Body of pancreas (tissue), 4 donors: ENCODE results near the gene ARF4.

ENCODE experiments used
- POLR2A ChIP-seq, 3 donors: fragments of 450-650 bp; IDR thresholded peaks; one replicate each; pipeline ENCODE4 v1.6.1; 2016; ENCODE audit warnings: antibody characterized with exemption in 3 of 3, mild to moderate bottlenecking in 2 of 3
- TF ChIP-seq, protein P1 (sequence below), 7 experiments: fragments of 450-650 bp in 4 of 7; fragments of 200-600 bp in 3 of 7; sonication (generic) in 3 of 7; IDR thresholded peaks; one replicate each; pipeline ENCODE4 v1.5.1; 2016 to 2019; ENCODE audit warnings: antibody characterized with exemption in 7 of 7

DNA sequence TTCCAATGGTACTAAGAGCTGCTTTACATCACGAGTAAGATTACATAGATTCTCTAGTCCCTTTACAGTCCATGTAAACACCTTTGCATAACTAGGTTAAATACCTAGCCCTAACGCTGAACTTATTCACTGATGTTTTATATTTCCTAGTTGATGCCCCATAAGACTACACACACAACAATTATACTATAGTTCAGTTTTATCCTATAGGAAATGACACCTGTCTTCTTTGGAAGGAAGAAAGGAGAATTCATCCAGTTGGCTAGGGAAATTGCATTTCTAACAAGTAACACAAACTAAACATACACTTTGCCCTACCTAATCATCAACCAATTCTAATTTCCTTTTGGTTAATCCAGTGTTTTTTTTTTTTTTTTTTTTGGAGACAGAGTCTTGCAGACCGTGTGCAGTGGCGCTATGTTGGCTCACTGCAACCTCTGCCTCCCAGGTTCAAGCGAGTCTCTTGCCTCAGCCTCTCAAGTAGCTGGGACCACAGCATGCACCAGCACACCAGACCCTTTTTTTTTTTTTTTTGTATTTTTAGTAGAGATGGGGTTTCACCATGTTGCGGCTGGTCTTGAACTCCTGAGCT, 27.2 kb downstream of the ARF4 start:
- TF ChIP-seq, protein P1, sequence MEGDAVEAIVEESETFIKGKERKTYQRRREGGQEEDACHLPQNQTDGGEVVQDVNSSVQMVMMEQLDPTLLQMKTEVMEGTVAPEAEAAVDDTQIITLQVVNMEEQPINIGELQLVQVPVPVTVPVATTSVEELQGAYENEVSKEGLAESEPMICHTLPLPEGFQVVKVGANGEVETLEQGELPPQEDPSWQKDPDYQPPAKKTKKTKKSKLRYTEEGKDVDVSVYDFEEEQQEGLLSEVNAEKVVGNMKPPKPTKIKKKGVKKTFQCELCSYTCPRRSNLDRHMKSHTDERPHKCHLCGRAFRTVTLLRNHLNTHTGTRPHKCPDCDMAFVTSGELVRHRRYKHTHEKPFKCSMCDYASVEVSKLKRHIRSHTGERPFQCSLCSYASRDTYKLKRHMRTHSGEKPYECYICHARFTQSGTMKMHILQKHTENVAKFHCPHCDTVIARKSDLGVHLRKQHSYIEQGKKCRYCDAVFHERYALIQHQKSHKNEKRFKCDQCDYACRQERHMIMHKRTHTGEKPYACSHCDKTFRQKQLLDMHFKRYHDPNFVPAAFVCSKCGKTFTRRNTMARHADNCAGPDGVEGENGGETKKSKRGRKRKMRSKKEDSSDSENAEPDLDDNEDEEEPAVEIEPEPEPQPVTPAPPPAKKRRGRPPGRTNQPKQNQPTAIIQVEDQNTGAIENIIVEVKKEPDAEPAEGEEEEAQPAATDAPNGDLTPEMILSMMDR (IDR thresholded peaks at IDR 0.05): no peak
- TF ChIP-seq POLR2A (IDR thresholded peaks at IDR 0.05): no peak
